Measurements from ENCODE around the gene FANK1. TPM values are rescaled to one million over a fixed set of nuclear protein-coding genes. Genes with fewer than 3 reads are reported as not detected.

FANK1 gene
- polyA plus RNA-seq, 3 donors, result 0.20 TPM; not detected in 2

DNA sequence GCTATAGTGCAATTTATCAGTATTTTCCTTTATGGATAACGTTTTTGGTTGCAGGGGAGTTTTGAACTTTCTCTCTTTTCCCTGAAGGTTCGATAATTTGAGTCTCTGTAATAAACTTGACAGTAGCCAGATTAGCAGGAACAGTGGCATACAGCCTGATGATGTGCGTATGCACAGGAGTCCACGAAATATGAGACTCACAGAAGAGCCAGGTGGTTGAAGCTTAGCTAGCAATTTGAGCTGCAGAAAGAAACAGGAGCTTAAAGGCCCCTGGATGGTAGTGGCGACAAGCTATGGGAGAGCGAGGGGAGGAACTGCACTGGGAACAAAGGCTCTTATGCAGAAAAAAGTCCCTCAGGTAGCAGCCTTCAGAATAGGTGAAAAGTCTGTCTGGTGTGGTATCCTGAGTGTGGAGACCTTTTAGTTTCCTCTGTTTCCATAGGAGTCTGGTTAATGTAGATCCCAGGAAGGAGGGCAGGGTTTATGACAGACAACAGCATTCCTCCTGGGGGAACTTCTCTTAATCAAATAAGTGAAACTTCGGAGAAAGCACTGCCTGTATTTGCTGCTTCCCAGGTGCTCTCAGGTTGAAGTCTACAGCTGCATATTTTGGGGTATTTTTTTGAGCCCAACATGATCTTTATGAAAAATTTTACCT is 32.7 kb downstream of the FANK1 start:
- Mint-ChIP-seq H3K36me3 (no peaks in the 10 kb centered on the region), H3K9me3 (no peaks in the 10 kb centered on the region), H3K27ac (no peak overlapping the region), H3K4me1 (no peaks in the 10 kb centered on the region), H3K27me3 (ENCODE audit: low read depth in 3 of 3) (peaks cover 5 to 8% (median 5%) of the 10 kb centered on the region in 3 donors), H3K4me3 (no peak overlapping the region)
- Histone ChIP-seq H3K36me3 (replicated peaks in 1 of 2; ENCODE audit: control insufficient read depth in 1 of 2, insufficient read depth in 2 of 2, low read length in 2 of 2) (no peaks in the 10 kb centered on the region), H3K27me3 (ENCODE audit: control insufficient read depth in 2 of 2, insufficient read depth in 2 of 2, low read length in 2 of 2) (no peaks in the 10 kb centered on the region), H3K4me2 (replicated peaks; ENCODE audit: extremely low read depth, low read length, poor library complexity, severe bottlenecking) (no peak overlapping the region), H3K9me3 (replicated peaks in 1 of 2; ENCODE audit: control insufficient read depth in 1 of 2, insufficient read depth in 1 of 2, low read length in 2 of 2) (no peaks in the 10 kb centered on the region), H2AFZ (ENCODE audit: insufficient read depth, low read depth, low read length, poor library complexity, severe bottlenecking) (no peak overlapping the region), H3K4me3 (replicated peaks in 1 of 3; ENCODE audit: low read depth in 2 of 3, low read length in 3 of 3) (no peak overlapping the region), H3K9ac (ENCODE audit: insufficient read depth, low read length, poor library complexity, severe bottlenecking) (no peak overlapping the region), H3K4me1 (ENCODE audit: control insufficient read depth in 1 of 2, insufficient read depth in 2 of 2, low read length in 2 of 2) (no peaks in the 10 kb centered on the region), H3K79me2 (ENCODE audit: insufficient read depth, low read length) (no peaks in the 10 kb centered on the region), H3K27ac (ENCODE audit: low read depth in 1 of 2, low read length in 2 of 2) (no peak overlapping the region), H4K20me1 (ENCODE audit: insufficient read depth, low read length) (no peaks in the 10 kb centered on the region)
- TF ChIP-seq, protein P1, sequence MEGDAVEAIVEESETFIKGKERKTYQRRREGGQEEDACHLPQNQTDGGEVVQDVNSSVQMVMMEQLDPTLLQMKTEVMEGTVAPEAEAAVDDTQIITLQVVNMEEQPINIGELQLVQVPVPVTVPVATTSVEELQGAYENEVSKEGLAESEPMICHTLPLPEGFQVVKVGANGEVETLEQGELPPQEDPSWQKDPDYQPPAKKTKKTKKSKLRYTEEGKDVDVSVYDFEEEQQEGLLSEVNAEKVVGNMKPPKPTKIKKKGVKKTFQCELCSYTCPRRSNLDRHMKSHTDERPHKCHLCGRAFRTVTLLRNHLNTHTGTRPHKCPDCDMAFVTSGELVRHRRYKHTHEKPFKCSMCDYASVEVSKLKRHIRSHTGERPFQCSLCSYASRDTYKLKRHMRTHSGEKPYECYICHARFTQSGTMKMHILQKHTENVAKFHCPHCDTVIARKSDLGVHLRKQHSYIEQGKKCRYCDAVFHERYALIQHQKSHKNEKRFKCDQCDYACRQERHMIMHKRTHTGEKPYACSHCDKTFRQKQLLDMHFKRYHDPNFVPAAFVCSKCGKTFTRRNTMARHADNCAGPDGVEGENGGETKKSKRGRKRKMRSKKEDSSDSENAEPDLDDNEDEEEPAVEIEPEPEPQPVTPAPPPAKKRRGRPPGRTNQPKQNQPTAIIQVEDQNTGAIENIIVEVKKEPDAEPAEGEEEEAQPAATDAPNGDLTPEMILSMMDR (IDR thresholded peaks at IDR 0.05), result no peak
- no peak for DNase-seq
- intact Hi-C loops (cut with micrococcal nuclease), result no loop called here
- 91% methylated on average over 4 of the region's 7 CpGs for WGBS (ENCODE audit: insufficient coverage)

DNA sequence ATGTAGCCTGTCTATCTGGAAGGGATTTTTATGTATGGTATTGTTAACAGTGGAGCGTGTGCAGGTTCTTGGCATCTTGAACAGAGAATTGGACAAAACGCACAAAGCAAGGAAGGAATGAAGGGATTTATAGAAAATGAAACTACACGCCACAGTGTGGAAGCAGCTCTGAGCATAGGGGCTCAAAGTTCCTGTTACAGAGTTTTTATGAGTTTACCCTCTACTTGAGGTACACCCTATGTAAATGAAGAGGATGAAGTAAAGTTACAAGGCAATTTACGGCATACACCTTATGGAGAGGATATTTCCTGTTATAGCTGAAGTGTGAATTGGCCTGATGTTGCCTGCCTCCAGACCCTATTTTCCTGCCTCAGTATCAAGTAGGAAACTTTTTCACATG is 33.3 kb downstream of the FANK1 start:
- Histone ChIP-seq H3K36me3 (replicated peaks in 1 of 2; ENCODE audit: control insufficient read depth in 1 of 2, insufficient read depth in 2 of 2, low read length in 2 of 2) (no peaks in the 10 kb centered on the region), H2AFZ (ENCODE audit: insufficient read depth, low read depth, low read length, poor library complexity, severe bottlenecking) (no peak overlapping the region), H3K79me2 (ENCODE audit: insufficient read depth, low read length) (no peaks in the 10 kb centered on the region), H3K9ac (ENCODE audit: insufficient read depth, low read length, poor library complexity, severe bottlenecking) (no peak overlapping the region), H3K4me2 (replicated peaks; ENCODE audit: extremely low read depth, low read length, poor library complexity, severe bottlenecking) (no peak overlapping the region), H3K27ac (ENCODE audit: low read depth in 1 of 2, low read length in 2 of 2) (no peak overlapping the region), H3K27me3 (ENCODE audit: control insufficient read depth in 2 of 2, insufficient read depth in 2 of 2, low read length in 2 of 2) (no peaks in the 10 kb centered on the region), H3K4me1 (ENCODE audit: control insufficient read depth in 1 of 2, insufficient read depth in 2 of 2, low read length in 2 of 2) (no peaks in the 10 kb centered on the region), H4K20me1 (ENCODE audit: insufficient read depth, low read length) (no peaks in the 10 kb centered on the region), H3K4me3 (replicated peaks in 1 of 3; ENCODE audit: low read depth in 2 of 3, low read length in 3 of 3) (no peak overlapping the region), H3K9me3 (replicated peaks in 1 of 2; ENCODE audit: control insufficient read depth in 1 of 2, insufficient read depth in 1 of 2, low read length in 2 of 2) (no peaks in the 10 kb centered on the region)
- Mint-ChIP-seq H3K9me3 (no peaks in the 10 kb centered on the region), H3K27me3 (ENCODE audit: low read depth in 3 of 3) (peaks cover 5 to 9% (median 5%) of the 10 kb centered on the region in 3 donors), H3K27ac (no peak overlapping the region), H3K4me3 (no peak overlapping the region), H3K36me3 (no peaks in the 10 kb centered on the region), H3K4me1 (no peaks in the 10 kb centered on the region)
- intact Hi-C loops (cut with micrococcal nuclease), result no loop called here
- TF ChIP-seq, protein P1 (IDR thresholded peaks at IDR 0.05), result no peak
- WGBS (ENCODE audit: insufficient coverage), result 100% methylated on average over 1 of the region's 4 CpGs
- DNase-seq, result no peak

Measured in CD14-positive monocyte (primary cell).